ENCODE data around the gene AMFR. TPM values are rescaled to one million over a fixed set of nuclear protein-coding genes. Genes with fewer than 3 reads are reported as not detected.

The AMFR gene
- total RNA-seq, 4 donors from 2014 or later, result 172 to 216 (median 194) TPM

DNA sequence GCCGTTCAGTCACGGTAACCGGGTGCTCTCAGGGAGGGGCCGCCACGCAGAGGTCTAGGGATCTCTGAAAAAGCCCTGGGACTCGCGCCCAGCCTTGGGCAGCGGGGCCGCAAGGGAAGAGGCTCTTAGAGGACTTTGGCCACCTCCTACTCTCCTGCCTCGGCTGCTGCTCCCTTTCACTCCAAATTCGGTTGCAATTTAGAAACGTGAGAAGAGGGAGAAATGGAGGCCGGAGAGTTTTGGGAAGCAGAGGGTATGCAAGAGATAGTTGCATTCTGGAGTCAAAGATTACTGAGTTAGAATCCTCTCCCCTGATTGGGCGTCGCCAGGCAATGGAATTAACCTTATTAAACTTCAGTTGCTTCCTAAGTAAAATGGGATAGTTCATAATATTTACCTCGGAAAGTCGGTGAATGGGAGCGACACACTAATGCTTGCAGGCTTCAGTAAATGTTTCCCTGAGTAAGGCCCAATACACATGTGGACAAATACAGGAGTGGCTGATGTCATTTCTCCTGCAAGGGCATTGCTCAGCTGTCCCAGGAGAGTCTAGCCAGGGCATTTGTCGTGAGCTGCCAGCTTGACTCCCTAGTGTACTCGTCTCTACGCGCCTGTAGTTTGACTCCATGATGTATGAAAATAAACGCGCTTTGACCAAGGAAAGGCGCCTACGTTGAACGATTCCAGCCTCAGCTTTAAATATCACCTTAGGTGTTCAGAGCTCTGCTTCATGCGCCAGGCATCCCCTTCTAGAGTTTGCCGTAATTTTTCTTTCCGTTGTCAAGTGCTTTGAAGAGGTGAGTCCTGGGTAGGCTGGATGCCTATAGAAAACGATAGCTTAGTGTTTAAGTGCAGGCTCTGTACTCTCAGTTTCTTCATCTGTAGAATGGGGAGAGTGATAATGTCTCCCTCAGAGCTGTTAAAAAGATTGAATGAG is 26.7 kb upstream of the AMFR start:
- H3K36me3 ChIP-seq, result peaks cover 0 to 43% of the 10 kb centered on the region in 2 donors
- H3K4me1 ChIP-seq, result peaks cover 4 to 50% (median 6%) of the 10 kb centered on the region in 3 donors
- 4 to 11% methylated on average over 17 to 31 of the region's 31 CpGs for WGBS, 2 donors (ENCODE audit: low coverage in 1 of 2)
- H3K4me3 ChIP-seq, result peak overlapping the region; percentile 70 to 74
- ATAC-seq, result peak; percentile 61
- no peak for TF ChIP-seq POLR2A (IDR thresholded peaks at IDR 0.05)
- TF ChIP-seq EP300 (IDR thresholded peaks at IDR 0.05), result no peak
- TF ChIP-seq POLR2AphosphoS5 (IDR thresholded peaks at IDR 0.05), result no peak
- TF ChIP-seq, protein P1, sequence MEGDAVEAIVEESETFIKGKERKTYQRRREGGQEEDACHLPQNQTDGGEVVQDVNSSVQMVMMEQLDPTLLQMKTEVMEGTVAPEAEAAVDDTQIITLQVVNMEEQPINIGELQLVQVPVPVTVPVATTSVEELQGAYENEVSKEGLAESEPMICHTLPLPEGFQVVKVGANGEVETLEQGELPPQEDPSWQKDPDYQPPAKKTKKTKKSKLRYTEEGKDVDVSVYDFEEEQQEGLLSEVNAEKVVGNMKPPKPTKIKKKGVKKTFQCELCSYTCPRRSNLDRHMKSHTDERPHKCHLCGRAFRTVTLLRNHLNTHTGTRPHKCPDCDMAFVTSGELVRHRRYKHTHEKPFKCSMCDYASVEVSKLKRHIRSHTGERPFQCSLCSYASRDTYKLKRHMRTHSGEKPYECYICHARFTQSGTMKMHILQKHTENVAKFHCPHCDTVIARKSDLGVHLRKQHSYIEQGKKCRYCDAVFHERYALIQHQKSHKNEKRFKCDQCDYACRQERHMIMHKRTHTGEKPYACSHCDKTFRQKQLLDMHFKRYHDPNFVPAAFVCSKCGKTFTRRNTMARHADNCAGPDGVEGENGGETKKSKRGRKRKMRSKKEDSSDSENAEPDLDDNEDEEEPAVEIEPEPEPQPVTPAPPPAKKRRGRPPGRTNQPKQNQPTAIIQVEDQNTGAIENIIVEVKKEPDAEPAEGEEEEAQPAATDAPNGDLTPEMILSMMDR (IDR thresholded peaks at IDR 0.05), result no peak
- H3K9me3 ChIP-seq, result no peaks in the 10 kb centered on the region
- H3K27ac ChIP-seq, result peak overlapping the region; percentile 35 to 86 (median 81)
- H3K27me3 ChIP-seq, result no peaks in the 10 kb centered on the region

DNA sequence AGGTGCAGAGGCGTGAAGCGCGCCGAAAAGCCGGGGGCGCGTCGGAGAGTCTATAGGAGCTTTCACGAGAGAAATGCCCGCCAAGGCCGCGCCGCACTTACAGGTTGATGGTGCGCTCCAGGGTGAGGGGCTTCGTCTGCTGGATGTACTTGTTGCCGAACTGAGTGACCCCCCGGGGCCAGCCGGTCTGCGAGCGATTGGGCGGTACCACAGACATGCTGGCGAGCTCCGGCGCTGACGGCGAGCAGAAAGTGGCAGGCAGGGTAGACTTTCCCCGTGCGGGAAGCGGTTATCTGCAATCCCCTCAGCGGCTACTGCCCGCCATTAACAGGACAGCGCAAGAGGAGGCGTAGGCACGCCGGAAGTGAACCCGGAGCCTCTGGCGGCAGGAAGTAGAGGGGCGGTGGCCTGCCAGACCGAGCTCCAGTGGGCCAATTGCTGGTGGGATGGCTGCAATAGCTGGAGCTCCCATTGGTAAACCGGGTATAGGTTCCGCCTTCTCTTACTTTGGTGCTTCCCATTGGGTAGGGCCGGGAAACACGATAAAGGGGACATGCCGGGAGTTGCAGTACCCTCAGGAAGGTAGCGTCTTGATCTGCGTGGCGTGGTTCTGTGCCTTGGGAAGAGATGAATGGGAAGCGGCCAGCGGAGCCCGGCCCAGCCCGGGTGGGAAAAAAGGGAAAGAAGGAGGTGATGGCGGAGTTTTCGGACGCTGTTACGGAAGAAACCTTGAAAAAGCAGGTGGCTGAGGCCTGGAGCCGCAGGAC is 25.8 kb upstream of the AMFR start, which contains the start of the genes NUDT21 and OGFOD1:
TSS of gene NUDT21 (minus strand) at position 347 of the 767 bp plus-strand sequence. CDS start at position 217, 130 bp downstream.
TSS of gene OGFOD1 (plus strand) at position 569 of the 767 bp plus-strand sequence. CDS start at position 628, 59 bp downstream.
- 1 to 2% methylated on average over 15 to 23 of the region's 56 CpGs for WGBS, 2 donors (ENCODE audit: low coverage in 1 of 2)
- H3K9me3 ChIP-seq, result no peaks in the 10 kb centered on the region
- no peaks in the 10 kb centered on the region for H3K27me3 ChIP-seq
- H3K36me3 ChIP-seq, result peaks cover 0 to 42% of the 10 kb centered on the region in 2 donors
- H3K4me1 ChIP-seq, result peaks cover 4 to 50% (median 6%) of the 10 kb centered on the region in 3 donors
- peak; percentile 100 for ATAC-seq
- H3K27ac ChIP-seq, result peak within 1 kb of the TSS; percentile 35 to 86 (median 81)
- TF ChIP-seq, protein P1 (IDR thresholded peaks at IDR 0.05), result no peak
- TF ChIP-seq POLR2AphosphoS5 (IDR thresholded peaks at IDR 0.05) (peak; percentile 59), EP300 (IDR thresholded peaks at IDR 0.05) (no peak), POLR2A (IDR thresholded peaks at IDR 0.05) (peak; percentile 35 to 42)
- H3K4me3 ChIP-seq, result peak within 1 kb of the TSS; percentile 70 to 74

- Histone ChIP-seq H3K4me3 (peak overlapping the region; percentile 70 to 74), H3K27ac (peak overlapping the region; percentile 24 to 86 (median 81)), H3K9me3 (no peaks in the 10 kb centered on the region), H3K4me1 (peaks cover 4 to 50% (median 6%) of the 10 kb centered on the region in 3 donors), H3K27me3 (no peaks in the 10 kb centered on the region), H3K36me3 (peaks cover 0 to 42% of the 10 kb centered on the region in 2 donors)
- TF ChIP-seq EP300 (IDR thresholded peaks at IDR 0.05) (no peak), POLR2AphosphoS5 (IDR thresholded peaks at IDR 0.05) (no peak), POLR2A (IDR thresholded peaks at IDR 0.05) (no peak)
- TF ChIP-seq, protein P1 (IDR thresholded peaks at IDR 0.05), result no peak
- ATAC-seq, result no peak
- 2 to 4% methylated on average over 12 to 18 of the region's 18 CpGs for WGBS, 2 donors (ENCODE audit: low coverage in 1 of 2)
Observed at GRCh38 chr16:56450275-56450985, 25.1 kb upstream of the AMFR start.

GRCh38 chr16:56448005-56448404 is 22.7 kb upstream of the AMFR start:
- peaks cover 0 to 44% of the 10 kb centered on the region in 2 donors for H3K36me3 ChIP-seq
- TF ChIP-seq POLR2A (IDR thresholded peaks at IDR 0.05), result no peak
- H3K4me3 ChIP-seq, result no peak overlapping the region
- ATAC-seq, result no peak
- H3K4me1 ChIP-seq, result peaks cover 4 to 42% (median 6%) of the 10 kb centered on the region in 3 donors
- H3K27ac ChIP-seq, result no peak overlapping the region
- H3K27me3 ChIP-seq, result no peaks in the 10 kb centered on the region
- H3K9me3 ChIP-seq, result no peaks in the 10 kb centered on the region
